ENCODE data around the gene RBP3.

GRCh38 chr10:47298715-47299114 lies 49.4 kb upstream of the RBP3 start:
- no peak for TF ChIP-seq CTCF (IDR thresholded peaks at IDR 0.05 in 8 of 11, conservative IDR thresholded peaks at IDR 0.05 in 3 of 11)
- no peak for TF ChIP-seq POLR2AphosphoS5 (IDR thresholded peaks at IDR 0.05)
